Measurements from ENCODE around the gene PNPLA7.

PNPLA7 gene

DNA sequence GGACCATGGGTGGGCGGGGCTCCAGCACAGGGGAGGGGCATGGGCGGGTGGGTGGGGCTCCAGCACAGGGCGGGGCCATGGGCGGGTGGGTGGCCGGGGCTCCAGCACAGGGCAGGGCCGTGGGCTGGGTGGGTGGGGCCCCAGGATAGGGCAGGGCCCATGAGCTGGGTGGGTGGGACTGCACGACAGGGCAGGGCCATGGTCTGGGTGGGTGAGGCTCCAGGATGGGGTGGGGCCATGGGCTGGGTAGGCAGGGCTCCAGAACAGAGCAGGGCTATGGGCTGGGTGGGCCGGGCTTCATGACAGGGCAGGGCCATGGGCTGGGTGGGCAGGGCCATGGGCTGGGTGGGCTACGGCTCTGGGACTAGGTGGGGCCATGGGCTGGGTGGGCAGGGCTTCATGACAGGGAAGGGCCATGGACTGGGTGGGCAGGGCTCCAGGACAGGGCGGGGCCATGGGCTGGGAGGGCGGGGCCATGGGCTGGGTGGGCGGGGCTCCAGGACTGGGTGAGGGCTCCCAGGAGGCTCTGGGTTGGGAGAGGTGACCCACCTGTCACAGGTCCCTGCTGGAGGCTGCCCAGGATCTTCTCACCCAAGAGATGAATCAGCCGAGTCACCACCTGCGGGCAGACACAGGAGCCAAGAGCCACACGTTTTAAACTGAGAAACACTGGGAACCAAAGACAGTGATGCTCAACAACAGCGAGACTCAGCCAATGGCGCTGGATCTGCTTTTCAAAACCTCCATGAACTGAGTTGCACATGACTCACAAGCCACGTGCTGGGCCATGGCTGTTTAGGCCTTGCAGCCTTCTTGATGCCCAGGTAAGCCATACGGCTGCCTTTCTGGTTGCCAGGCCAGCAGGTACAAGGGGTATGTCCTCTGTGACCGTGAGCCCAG, 57.5 kb downstream of the PNPLA7 start:
- DNase-seq, result no peak

DNA sequence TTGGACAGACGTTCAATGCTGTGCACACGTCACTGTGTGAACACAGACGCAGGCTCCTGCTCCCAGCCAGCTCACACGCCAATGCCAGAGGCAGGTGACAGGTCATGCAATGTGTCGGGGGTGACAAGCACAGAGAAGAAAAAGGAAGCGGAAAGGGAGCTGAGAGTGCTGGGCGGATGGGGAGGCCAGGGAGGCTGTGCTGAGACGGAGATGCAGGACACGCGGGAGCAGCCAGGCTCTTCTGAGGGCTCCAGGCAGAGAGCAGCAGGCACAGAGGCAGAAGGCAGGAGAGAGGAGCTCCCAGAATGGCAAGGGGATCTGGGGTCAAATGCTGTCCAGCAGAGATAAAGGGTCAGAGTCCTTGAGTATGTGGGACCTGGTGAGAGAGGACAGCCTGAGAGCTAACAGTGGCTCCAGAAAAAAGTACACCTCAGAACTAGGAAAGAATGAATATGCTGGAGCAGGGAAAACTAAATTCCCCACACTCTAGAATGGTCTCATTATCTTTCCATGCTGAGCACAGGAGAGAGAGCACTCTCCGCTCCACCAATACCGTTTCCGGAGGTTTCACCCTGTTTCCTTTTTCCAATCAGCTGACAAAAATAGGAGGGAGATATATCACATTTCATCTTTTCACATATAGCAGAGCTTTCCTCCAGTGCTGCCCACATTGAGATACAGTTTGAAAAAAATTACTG, 58.3 kb downstream of the PNPLA7 start:
- DNase-seq, result no peak

DNA sequence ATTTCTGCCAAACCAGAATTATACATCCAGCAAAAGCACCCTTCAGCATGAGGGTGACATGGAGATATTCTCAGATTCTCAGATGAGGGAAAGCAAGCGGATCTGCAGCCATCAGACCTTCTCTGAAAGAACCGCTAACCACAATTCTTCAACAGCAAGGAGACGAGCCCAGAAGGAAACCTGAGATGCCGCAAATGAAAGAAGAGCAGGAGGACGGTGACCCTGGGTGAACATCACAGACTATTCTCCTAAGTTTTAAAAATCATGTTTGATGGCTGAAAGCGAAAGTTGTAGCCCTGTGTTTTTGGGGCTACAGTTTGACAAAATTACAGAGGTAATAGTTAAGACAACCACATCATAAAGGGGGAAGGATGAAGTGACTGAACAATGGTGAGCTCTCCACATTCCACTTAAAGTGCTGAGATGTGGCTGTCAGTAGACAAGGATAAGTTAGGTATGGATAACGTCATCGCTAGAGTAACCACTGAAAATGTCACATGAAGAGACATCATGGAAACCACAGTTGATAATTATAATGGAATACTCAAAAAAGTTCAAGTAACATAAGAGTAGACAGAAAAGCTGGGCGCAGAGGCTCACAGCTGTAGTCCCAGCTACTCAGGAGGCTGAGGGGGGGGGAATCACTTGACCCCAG, 59.5 kb downstream of the PNPLA7 start:
- DNase-seq, result no peak

DNA sequence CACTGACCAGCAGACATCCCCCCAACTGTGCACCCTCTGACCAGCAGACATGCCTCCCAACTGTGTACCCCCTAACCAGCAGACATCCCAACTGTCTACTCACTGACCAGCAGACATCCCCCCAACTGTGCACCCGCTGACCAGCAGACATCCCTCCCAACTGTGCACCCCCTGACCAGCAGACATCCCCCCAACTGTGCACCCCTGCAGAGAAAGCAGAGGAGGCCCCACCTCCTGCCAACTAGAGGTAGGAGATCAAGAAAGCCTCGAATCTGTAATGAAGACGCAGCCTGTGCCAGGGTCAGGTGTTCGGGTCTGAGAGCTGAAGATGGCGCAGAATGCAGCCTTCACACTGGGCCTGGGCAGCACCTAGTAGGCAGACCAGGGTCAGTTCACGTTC, 61.3 kb downstream of the PNPLA7 start:
- no peak for DNase-seq

DNA sequence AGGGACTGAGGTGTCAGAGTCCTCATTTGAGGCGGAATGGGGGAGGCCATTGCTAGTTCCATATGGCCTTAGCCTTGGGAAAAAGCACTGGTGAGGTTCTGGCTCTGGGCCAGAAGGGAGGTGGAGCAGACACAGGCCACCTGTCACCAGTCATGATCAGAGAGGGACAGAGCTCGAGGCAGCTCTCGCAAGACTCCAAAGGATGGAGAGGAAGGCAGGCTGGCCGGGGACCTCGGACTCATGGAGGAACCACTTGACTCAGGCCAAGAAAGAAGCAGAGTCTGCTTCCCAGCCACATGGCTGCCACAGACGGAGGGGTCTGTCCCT, 61.9 kb downstream of the PNPLA7 start:
- no peak for DNase-seq

DNA sequence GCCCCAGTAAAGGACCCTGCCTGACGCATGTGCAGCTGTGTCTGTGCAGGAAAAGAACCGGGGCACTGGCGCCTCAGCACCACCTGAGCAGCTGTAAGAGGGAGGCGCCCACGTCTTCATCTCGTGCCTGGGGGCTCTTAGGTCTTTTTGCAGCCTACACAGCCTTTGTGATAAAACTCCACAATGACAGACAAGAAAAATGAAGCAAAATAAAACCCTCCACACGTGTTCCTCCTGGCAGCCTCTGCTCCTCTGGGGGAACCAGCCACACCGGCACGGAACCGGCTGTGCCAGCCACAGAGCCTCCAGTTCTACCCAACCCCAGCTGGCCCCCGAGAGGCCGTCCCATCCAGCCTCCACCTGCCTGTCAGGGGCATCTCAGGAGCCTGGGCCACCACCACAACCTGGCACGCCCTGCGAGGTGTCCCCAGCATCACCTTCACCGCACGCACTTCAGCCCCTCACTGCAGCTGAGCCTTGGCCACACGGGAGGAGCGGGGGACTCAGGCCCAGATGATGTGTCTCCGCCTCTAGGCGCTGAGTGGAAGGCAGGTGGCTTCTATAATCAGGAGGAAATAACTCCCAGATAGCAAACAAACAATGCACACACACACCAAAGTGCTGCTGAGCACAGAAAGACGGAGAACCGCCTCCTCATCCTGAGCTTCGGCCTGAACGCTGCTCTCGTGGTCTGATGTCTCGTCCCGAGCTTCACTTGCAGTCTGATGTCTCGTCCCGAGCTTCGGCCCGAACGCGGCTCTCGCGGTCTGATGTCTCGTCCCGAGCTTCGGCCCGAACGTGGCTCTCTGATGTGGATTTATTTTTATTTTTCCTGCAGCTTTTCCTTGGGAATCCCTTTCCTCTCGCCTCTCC, 62.5 kb downstream of the PNPLA7 start:
- DNase-seq, result no peak

DNA sequence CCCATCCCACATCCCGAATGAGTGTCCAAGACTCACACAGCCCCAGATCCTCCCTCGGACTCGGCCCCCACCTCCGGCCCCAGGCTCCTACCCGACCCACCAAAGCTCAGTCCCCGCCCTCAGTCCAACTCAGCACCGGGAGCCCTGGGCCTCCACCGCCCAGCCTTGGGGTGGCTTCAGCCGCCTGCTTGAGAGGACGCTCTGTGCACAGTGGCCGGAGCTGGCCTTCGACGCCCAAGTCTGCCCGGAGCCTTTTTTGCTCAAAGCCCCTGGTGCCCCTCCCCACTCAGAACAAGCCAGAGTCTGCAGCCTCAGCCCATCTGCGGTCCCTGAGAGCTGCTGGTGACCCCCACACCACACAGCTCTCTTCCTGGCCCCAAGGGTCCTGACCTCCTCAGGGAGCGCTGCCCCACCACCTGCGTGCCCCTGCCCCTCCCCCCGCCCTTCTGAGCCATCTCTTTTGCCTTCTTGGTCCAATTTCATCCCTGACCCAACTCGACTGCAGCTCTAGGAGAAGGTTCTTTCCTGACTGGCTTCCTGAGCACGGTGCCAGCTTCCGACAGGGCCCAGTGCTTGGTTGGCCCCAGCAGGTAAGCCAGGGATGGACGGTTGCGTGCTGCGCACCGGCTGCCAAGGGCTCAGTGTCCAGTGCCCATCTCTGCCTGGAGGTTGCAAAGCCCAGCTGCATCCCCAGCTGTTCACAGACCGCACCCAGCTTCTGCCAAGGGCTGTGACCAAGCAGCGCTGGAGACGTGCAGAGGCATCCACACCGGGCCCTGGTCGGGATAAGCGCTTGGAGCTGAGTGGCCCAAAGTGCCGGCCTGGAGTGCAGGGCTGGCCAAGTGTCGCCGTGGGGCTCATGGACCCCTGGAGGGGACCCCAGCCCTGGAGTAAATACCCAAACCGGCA, 63.4 kb downstream of the PNPLA7 start:
- DNase-seq, result no peak

DNA sequence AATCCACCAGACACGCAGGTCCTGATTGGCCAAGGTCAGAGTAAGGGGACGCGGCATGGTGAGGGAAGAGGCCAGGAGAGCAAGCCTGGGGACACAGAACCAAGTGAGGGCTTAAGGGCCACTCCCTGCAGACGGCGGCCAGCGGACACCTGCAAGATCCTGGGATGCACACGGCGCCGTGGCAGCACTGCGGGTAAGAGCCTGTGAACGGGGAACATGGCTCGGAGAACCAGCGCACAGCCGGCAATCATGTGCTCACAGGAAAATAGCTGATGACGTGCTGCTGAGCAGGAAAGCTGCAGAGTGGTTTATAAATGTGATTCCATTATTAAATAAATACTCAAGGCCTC, 64.1 kb downstream of the PNPLA7 start:
- DNase-seq, result no peak

DNA sequence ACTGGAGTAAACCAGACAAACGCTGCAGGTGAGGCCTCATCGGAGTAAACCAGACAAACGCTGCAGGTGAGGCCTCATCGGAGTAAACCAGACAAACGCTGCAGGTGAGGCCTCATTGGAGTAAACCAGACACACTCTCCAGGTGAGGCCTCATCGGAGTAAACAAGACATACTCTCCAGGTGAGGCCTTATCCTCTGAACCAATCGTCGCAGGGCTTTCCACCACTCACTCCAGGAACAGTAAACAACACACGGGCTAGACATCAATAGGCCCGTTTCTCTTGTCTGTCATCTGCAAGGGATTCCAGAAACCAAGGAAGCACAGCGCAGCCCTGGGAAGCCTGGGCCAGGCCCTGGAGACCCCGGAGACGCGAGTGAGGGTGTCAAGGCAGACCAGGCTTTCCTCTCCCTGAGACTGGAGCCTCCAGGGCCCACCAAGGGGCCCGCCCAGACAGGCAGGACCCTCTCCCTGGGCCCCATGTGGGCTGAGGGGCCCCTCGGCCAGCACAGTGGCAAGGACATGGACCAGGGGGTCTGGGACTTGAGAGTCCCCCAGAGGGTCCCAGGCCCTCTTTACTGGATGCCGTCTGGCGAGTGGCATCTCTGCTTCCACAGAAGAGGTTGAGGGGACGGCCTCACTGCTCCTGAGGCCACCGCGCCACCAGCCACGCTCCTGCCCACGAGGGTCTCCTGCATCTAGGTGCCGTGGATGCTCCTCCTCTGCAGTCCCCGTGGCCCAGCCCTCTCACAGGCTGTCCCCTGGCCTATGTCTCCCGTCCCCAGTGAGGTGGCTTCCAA, 64.7 kb downstream of the PNPLA7 start:
- no peak for DNase-seq

DNA sequence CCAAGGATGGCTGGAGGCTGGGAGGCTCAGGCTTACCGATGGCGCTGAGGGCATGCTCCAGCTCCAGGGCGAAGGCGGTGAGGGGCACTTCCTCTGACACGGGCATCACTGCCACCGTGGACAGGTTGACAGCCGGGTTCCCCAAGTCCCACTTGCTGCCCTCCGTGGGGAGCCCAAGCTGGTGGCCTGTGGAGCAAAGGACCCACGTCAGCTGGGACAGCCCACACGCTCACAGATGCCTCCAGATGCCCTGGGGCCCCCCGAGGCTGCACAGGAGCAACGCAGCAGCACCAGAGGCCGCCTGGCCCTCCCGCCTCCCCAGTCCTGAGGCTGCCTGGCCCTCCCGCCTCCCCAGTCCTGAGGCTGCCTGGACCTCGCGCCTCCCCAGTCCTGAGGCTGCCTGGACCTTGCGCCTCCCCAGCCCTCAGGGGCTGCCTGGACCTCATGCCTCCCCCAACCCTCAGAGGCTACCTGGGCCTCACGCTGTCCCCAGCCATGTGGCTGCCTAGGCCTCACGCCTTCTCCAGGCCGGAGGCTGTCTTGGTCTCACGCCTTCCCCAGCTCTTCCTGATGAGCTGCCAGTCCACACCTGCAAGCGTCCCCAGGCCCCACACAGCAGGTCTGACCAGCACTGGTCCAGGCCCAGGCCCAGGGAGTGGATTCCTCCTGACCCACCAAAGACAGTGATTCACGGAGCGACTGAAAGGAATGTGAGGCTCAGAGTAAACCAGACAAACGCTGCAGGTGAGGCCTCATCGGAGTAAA, 65.5 kb downstream of the PNPLA7 start:
- DNase-seq, result no peak

DNA sequence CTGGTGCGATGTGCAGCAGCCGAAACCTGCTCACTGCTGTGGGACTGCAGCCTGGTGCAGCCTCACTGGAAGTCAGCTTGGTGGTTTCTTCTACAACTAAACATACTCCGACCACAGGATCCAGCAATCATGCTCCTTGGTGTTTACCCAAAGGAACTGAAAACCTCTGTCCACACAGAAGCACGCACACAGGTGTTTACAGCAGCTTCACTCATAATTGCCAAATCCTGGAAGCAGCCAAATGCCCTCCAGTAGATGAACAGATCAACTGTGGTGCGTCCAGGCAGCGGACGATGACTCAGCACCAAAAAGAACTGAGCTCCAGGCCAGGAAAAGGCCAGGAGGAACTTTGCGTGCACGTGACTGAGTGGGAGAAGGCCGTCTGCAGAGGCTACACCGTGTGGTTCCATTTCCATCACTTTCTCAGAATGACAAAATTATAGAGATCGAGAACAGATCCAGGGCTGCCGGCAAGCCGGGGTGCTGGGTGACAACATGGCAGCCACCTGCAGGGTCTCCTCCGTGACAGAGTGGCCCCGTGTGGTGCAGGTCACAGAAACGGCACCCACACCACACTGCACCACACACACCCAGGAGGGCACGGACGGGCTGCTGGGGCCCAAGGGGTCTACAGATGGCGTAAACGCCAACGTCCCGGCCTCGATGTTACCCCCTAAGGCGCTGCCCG, 68.0 kb downstream of the PNPLA7 start:
- DNase-seq, result peak; percentile 14

DNA sequence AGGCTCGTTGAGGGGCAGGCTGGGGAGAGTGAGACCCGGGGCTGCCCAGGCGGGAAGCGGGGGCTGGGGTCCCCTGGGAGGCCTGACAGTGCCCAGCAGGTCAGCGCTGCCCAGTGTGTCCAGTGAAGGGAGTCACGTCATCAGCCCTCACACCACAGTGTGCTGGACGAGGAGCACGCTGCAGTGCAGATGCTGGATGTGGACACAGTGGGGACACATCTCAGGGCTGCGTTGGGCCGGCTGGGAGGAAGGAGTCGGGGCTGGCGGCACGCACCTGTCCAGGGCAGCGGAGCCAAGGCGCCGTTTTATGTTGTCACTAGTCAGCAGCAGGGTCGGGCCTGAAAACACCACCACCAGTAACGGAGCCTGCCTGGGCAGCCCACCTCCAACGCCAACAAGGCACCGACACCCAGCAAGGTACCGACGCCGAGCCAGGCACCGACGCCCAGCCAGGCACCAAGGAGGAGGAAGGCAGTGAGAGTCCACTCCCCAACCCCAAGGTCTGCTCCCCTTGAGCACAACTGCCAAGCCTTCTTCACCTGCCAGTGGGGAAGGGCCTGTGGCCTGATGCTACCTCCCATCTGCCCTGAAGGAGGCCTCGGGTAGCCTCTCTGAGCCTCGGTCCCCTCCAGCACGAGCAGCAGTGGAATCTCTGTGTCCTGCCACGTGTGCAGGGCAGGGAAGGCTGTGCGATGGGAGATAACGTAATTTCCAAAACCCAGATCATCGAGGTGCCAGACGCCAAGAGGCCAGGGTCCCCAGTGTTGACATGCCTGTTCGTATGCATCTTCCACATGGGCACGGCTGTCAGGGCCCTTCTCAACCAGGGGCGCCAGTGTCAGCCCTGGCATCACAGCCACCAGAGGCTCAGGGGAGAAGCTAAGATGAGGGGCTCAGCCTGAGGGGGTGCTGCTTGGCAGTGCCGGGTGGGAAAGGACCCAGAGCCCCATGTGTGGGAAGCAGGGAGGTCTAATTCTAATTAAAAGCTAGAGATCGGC, 69.2 kb downstream of the PNPLA7 start:
- no peak for DNase-seq

DNA sequence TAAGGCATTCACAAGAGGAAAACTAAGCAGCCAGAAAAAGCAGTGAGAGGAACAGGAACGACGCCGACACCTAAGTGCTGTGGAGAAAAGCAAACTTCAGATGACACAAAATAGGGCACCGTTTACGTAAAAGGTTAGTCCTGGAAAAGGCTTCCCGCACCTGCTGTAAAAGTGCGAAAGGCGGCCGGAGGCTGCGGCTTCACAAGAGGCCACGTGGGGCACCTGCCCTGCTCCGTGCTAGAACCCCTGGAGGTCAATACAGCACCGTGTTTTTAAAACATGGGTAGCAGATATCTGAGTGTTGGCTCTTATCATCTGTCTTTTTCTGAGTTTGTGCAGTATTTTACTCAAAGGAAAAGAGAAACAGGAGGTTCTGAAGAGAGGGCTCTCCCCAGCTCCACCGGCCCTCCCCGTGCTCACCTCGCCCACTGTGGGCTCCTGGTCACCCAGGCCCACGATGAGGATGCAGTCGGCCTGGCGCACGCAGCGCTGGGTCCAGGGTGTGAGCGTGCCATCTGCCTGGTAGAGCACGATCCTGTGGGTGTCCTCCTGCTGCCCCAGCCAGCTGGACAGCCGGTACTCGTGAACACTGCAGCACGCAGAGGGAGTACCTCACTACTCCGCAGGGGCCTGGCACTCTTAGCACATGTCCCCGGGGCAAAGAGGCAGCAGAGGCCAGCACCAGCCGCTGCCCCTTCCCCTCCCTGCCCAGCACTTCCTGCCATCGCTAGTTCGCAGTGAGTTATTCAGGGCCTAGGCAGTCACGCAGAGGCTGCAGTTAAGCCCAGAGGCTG, 70.1 kb downstream of the PNPLA7 start:
- DNase-seq, result no peak

DNA sequence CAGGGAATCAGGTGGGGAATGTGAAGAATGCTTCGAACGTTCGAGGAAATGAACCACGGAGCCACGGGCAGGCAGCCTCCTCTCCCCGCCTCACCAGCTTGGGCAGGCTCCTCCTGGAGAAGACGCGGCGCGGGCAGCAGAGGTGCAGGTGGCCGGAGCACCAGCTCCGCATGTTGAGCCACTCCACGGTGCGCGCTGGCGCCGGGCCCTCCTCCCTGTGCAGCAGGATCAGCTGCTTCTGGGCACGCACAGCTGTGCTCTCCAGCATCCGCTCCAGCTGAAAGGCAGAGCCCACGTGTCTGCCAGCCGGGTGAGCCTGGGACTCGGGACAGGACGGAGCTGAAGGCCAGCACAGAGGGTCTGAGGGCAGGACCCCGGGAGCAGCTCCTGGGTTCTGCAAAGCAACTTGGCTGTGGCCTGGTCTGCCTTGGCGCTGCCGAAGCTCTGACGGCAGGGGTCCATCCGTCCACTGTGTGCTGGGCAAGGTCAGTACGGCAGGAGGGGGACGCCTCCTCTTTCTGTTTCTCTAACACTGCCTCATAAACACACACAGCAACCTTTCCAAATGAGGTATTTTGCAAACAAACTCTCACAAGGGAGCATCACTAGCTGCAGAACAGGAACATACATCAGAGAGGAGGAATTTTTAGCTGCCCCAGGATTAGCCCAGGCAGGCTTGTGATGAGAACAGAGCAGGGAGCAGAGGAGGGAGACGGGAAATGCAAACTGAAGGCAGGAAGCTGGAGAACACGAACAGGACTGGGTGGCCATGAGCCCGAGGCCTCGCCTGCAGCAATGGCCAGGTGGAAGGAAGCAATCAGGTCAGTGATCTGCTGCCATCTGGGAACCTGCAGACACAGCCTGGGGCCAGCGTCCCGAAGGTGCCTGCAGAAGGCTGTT, 71.0 kb downstream of the PNPLA7 start:
- no peak for DNase-seq

DNA sequence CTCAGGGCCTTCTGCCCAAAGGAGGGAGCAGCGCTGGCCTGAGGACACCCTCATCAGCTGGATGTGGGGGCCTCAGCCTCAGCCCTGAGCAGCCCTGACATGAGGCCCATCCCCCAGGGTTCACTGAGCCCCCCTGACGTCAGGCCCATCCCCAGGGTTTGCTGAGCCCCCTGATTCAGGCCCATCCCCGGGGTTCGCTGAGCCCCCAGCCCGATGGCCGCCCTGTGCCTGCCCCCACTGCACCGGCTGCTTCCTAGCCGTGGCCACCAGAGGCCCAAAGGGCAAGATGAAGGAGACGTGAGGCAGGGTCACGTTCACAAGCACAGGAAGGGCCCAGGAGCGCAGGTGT, 71.6 kb downstream of the PNPLA7 start:
- DNase-seq, result no peak

DNA sequence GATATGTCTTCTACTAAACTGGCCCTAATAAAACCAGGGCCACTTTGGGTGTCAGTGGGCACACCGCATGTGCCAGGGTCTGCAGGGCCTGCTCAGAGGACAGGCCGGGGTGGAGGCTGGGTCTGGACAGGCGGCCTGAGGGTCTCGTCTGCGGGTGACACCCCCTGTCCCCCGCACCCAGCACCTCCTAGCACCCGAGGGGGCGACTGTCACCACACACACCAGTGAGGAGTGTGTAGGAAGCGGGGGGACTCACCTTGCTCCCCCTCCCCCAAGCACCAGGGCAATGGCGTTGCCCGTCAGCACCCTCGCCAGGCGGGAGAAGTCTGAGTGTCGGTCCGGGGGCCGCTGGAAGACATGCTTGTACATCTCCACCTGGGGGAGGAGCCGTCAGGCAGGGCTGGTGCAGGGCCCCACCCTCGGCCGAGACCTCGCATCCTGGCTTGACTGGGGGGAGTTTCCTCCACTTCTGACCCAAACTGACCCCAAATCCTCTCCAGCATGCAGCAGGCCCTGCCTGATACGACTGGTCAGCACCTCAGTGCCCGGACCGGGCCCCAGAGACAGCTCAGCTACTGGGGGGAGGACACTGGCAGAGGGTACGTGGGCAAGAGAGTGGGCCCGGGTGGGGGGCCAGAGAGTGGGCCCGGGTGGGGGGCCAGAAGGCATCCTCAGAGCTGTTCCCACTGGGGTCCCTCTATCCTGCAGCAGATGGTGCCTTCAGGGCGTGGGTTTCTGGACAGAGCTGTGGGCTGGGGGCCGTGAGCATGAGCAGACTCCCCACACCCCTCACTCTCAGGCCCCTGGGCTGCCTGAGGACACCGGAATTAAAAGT, 72.2 kb downstream of the PNPLA7 start:
- no peak for DNase-seq
